Measurements from ENCODE around the gene SLC35F5. TPM values are rescaled to one million over a fixed set of nuclear protein-coding genes. Genes with fewer than 3 reads are reported as not detected.

SLC35F5 gene
- polyA plus RNA-seq, 1 donor (not counting 4 experiments of a cell fraction or from before 2014, with no cell fraction given): 86.5 TPM

DNA sequence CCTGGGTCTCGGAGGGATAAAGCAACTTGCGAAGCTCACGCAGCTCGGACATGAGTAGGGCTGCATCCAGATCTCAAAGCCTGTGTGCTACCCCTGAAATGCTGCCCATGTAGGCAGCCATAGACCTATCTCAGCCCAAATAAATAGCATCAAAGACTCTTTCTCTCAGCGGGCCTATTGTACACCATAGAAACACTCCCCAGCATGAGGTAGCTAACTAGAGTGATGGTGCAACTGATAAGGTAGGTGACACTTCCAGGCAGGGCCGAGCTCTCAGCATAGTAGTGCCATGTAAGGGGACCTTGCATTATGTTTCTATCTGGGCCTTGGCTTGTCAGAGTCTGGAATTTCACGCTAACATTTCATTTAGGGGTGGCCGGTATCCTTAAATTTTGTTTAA lies 77.0 kb downstream of the SLC35F5 start:
- H3K9ac ChIP-seq (ENCODE audit: control insufficient read depth, extremely low read depth, insufficient read depth, low read length): no peak overlapping the region
- H3K4me1 ChIP-seq (ENCODE audit: control insufficient read depth, extremely low read depth, insufficient read depth, low read length): no peaks in the 10 kb centered on the region
- no peak overlapping the region for H3K4me2 ChIP-seq (ENCODE audit: control insufficient read depth, extremely low read depth, insufficient read depth, low read depth, low read length)
- dilution Hi-C loops (cut with MboI; ENCODE audit: extremely low pct_ligation_motif_present, low sequenced_read_pairs): no loop called here
- no peaks in the 10 kb centered on the region for H3K9me1 ChIP-seq (ENCODE audit: control insufficient read depth, extremely low read depth, insufficient read depth, low read length)
- no peak overlapping the region for H2AFZ ChIP-seq (ENCODE audit: control insufficient read depth, low read length)
- H3K27me3 ChIP-seq (ENCODE audit: control insufficient read depth, extremely low read depth, insufficient read depth, low read length): no peaks in the 10 kb centered on the region
- H3K4me3 ChIP-seq (ENCODE audit: control insufficient read depth in 2 of 3, extremely low read depth in 1 of 3, insufficient read depth in 2 of 3, low read depth in 1 of 3, low read length in 3 of 3): no peak overlapping the region
- no peaks in the 10 kb centered on the region for H3K9me3 ChIP-seq (ENCODE audit: control insufficient read depth, low read depth, low read length)
- TF ChIP-seq EZH2 (IDR thresholded peaks at IDR 0.05; ENCODE audit: low read length): no peak
- TF ChIP-seq, protein P1, sequence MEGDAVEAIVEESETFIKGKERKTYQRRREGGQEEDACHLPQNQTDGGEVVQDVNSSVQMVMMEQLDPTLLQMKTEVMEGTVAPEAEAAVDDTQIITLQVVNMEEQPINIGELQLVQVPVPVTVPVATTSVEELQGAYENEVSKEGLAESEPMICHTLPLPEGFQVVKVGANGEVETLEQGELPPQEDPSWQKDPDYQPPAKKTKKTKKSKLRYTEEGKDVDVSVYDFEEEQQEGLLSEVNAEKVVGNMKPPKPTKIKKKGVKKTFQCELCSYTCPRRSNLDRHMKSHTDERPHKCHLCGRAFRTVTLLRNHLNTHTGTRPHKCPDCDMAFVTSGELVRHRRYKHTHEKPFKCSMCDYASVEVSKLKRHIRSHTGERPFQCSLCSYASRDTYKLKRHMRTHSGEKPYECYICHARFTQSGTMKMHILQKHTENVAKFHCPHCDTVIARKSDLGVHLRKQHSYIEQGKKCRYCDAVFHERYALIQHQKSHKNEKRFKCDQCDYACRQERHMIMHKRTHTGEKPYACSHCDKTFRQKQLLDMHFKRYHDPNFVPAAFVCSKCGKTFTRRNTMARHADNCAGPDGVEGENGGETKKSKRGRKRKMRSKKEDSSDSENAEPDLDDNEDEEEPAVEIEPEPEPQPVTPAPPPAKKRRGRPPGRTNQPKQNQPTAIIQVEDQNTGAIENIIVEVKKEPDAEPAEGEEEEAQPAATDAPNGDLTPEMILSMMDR (optimal IDR thresholded peaks at IDR 0.05 in 1 of 3, IDR thresholded peaks at IDR 0.05 in 1 of 3, conservative IDR thresholded peaks at IDR 0.05 in 1 of 3; ENCODE audit: extremely low read depth in 1 of 3, insufficient read depth in 2 of 3, low read length in 3 of 3): no peak
- FAIRE-seq (no peak), DNase-seq (ENCODE audit: low read depth, low spot score) (no peak)
- H3K27ac ChIP-seq (ENCODE audit: control insufficient read depth, insufficient read depth, low read length): no peak overlapping the region
- H4K20me1 ChIP-seq (ENCODE audit: control insufficient read depth, extremely low read depth, insufficient read depth, low read length): no peaks in the 10 kb centered on the region
- no peaks in the 10 kb centered on the region for H3K79me2 ChIP-seq (ENCODE audit: control insufficient read depth, insufficient read depth, low read length)
- H3K36me3 ChIP-seq (ENCODE audit: control insufficient read depth in 2 of 2, extremely low read depth in 1 of 2, insufficient read depth in 2 of 2, low read length in 2 of 2): no peaks in the 10 kb centered on the region

DNA sequence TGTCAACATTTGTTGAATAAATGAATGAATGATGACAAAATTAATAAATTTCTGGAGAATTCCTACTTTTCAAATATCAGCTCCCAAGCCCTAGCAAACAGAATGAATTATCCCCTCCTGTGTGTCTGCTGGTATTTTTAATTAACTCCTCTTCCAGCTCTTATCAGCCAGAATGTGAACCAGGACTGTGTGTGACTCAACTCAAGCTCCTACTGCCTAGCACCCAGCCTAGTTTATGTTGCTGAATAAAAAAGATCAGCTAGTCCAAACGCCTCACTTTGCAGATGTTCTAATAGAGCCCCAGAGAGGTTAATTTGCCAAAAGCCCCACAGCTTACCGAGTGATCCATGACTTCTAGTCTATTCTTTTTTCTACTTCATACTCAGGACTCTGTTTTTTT lies 79.1 kb downstream of the SLC35F5 start:
- Histone ChIP-seq H4K20me1 (ENCODE audit: control insufficient read depth, extremely low read depth, insufficient read depth, low read length) (no peaks in the 10 kb centered on the region), H3K9me3 (ENCODE audit: control insufficient read depth, low read depth, low read length) (no peaks in the 10 kb centered on the region), H2AFZ (ENCODE audit: control insufficient read depth, low read length) (no peak overlapping the region), H3K27me3 (ENCODE audit: control insufficient read depth, extremely low read depth, insufficient read depth, low read length) (no peaks in the 10 kb centered on the region), H3K9me1 (ENCODE audit: control insufficient read depth, extremely low read depth, insufficient read depth, low read length) (no peaks in the 10 kb centered on the region), H3K4me1 (ENCODE audit: control insufficient read depth, extremely low read depth, insufficient read depth, low read length) (no peaks in the 10 kb centered on the region), H3K27ac (ENCODE audit: control insufficient read depth, insufficient read depth, low read length) (no peak overlapping the region), H3K4me3 (ENCODE audit: control insufficient read depth in 2 of 3, extremely low read depth in 1 of 3, insufficient read depth in 2 of 3, low read depth in 1 of 3, low read length in 3 of 3) (no peak overlapping the region), H3K79me2 (ENCODE audit: control insufficient read depth, insufficient read depth, low read length) (no peaks in the 10 kb centered on the region), H3K9ac (ENCODE audit: control insufficient read depth, extremely low read depth, insufficient read depth, low read length) (no peak overlapping the region), H3K36me3 (ENCODE audit: control insufficient read depth in 2 of 2, extremely low read depth in 1 of 2, insufficient read depth in 2 of 2, low read length in 2 of 2) (no peaks in the 10 kb centered on the region), H3K4me2 (ENCODE audit: control insufficient read depth, extremely low read depth, insufficient read depth, low read depth, low read length) (no peak overlapping the region)
- FAIRE-seq: no peak
- no peak for DNase-seq (ENCODE audit: low read depth, low spot score)
- dilution Hi-C loops (cut with MboI; ENCODE audit: extremely low pct_ligation_motif_present, low sequenced_read_pairs): no loop called here
- TF ChIP-seq, protein P1 (optimal IDR thresholded peaks at IDR 0.05 in 1 of 3, IDR thresholded peaks at IDR 0.05 in 1 of 3, conservative IDR thresholded peaks at IDR 0.05 in 1 of 3; ENCODE audit: extremely low read depth in 1 of 3, insufficient read depth in 2 of 3, low read length in 3 of 3): no peak
